H1 (cell line): ENCODE measurements around the gene NEGR1. TPM values are rescaled to one million over a fixed set of nuclear protein-coding genes. Genes with fewer than 3 reads are reported as not detected.

ENCODE experiments used
- CTCF ChIA-PET: fragments of 300-600 bp; sonication (Branson Sonifier 250); formaldehyde crosslinking; loops from one replicate; lab custom pipeline; 2021; ENCODE audit not compliant: partially characterized antibody; lab: Charles Lee
- POLR2A ChIA-PET: fragments of 300-600 bp; sonication (Branson Sonifier 250); formaldehyde crosslinking; loops from one replicate; lab custom pipeline; 2021; ENCODE audit warnings: inconsistent platforms; ENCODE audit not compliant: partially characterized antibody; lab: Charles Lee
- DNase-seq, 2 experiments: peaks; one replicate each; pipeline versions ENCODE4 v3.0.0 to v3.0.0-alpha.2; 2010 to 2022; ENCODE audit warnings: low spot score in 2 of 2, low read depth in 1 of 2, mixed read lengths in 1 of 2
- FAIRE-seq: peaks from 2 replicates; lab custom pipeline; 2011; peaks lifted over from hg19 to GRCh38; lab: Jason Lieb, UNC
- H2AFZ ChIP-seq: 2 replicates; pipeline ENCODE4 v1.8.1; 2012; ENCODE audit warnings: low read length, inconsistent platforms
- H2AK5ac ChIP-seq: 2 replicates; pipeline ENCODE4 v1.6.1; 2013; ENCODE audit warnings: low read depth, low read length
- H2BK120ac ChIP-seq: replicated peaks from 2 replicates; pipeline ENCODE3; 2013; ENCODE audit warnings: low read depth, low read length, inconsistent platforms
- H2BK12ac ChIP-seq: 2 replicates; pipeline ENCODE4 v1.6.1; 2013; ENCODE audit warnings: low read depth, low read length
- H2BK15ac ChIP-seq: 2 replicates; pipeline ENCODE4 v1.6.1; 2013; ENCODE audit warnings: low read length
- H2BK20ac ChIP-seq: 2 replicates; pipeline ENCODE4 v1.6.1; 2013; ENCODE audit warnings: low read length
- H2BK5ac ChIP-seq: 2 replicates; pipeline ENCODE4 v1.6.1; 2013; ENCODE audit warnings: low read depth, low read length
- H3K14ac ChIP-seq: 2 replicates; pipeline ENCODE4 v1.6.1; 2013; ENCODE audit warnings: inconsistent platforms; ENCODE audit not compliant: insufficient read length
- H3K18ac ChIP-seq: 2 replicates; pipeline ENCODE4 v1.6.1; 2013; ENCODE audit warnings: low read length; ENCODE audit errors: extremely low read depth
- H3K23ac ChIP-seq: 2 replicates; pipeline ENCODE4 v1.6.1; 2013; ENCODE audit warnings: inconsistent platforms; ENCODE audit not compliant: insufficient read length
- H3K23me2 ChIP-seq: 2 replicates; pipeline ENCODE4 v1.6.1; 2013; ENCODE audit warnings: low read depth, low read length
- H3K27ac ChIP-seq: 2 replicates; pipeline ENCODE4 v1.6.1; 2011; ENCODE audit warnings: low read depth, low read length, inconsistent platforms
- H3K27me3 ChIP-seq, 4 experiments: replicated peaks in 1 of 4; 1 replicate in 1 of 4; 2 replicates in 3 of 4; pipeline versions ENCODE4 v1.6.1 to v1.8.1; 2011 to 2013; ENCODE audit warnings: low read length in 3 of 4, mild to moderate bottlenecking in 3 of 4, inconsistent platforms in 2 of 4, mixed read lengths in 2 of 4, moderate library complexity in 1 of 4; ENCODE audit not compliant: control insufficient read depth in 3 of 4, insufficient read depth in 3 of 4; ENCODE audit errors: extremely low read depth in 1 of 4
- H3K36me3 ChIP-seq, 4 experiments: 2 replicates each; pipeline versions ENCODE4 v1.6.1 to v1.8.1; 2011 to 2013; ENCODE audit warnings: mild to moderate bottlenecking in 4 of 4, low read length in 3 of 4, moderate library complexity in 2 of 4, control low read depth in 1 of 4, inconsistent platforms in 1 of 4; ENCODE audit not compliant: insufficient read depth in 4 of 4, control insufficient read depth in 2 of 4
- H3K4ac ChIP-seq: replicated peaks from 2 replicates; pipeline ENCODE3; 2013; ENCODE audit warnings: low read length, low read depth, mixed read lengths, inconsistent platforms; ENCODE audit not compliant: insufficient read length
- H3K4me1 ChIP-seq, 4 experiments: replicated peaks in 1 of 4; 1 replicate in 1 of 4; 2 replicates in 3 of 4; pipeline versions ENCODE4 v1.6.1 to v1.8.1; 2011 to 2013; ENCODE audit warnings: low read length in 3 of 4, inconsistent platforms in 2 of 4, mixed read lengths in 1 of 4; ENCODE audit not compliant: insufficient read depth in 4 of 4, control insufficient read depth in 3 of 4
- H3K4me2 ChIP-seq, 2 experiments: 2 replicates each; pipeline versions ENCODE4 v1.6.1 to v1.8.1; 2011 to 2013; ENCODE audit warnings: low read depth in 2 of 2, low read length in 2 of 2, control low read depth in 1 of 2, inconsistent platforms in 1 of 2, mild to moderate bottlenecking in 1 of 2; ENCODE audit not compliant: insufficient read depth in 1 of 2
- H3K4me3 ChIP-seq, 4 experiments: fragments of 200-600, 300-600 bp in 1 of 4; sonication (generic), shearing (Covaris generic), sonication (Bioruptor Twin) in 1 of 4; 2 replicates each; pipeline versions ENCODE4 v1.5.1 to v1.8.1; 2011 to 2016; ENCODE audit warnings: low read length in 4 of 4, low read depth in 3 of 4, control low read depth in 2 of 4, inconsistent platforms in 2 of 4, mild to moderate bottlenecking in 2 of 4, mixed read lengths in 1 of 4, moderate library complexity in 1 of 4; ENCODE audit not compliant: insufficient read depth in 2 of 4; ENCODE audit errors: extremely low read depth in 1 of 4
- H3K56ac ChIP-seq: replicated peaks from 2 replicates; pipeline ENCODE3; 2013; ENCODE audit warnings: low read depth, mild to moderate bottlenecking, mixed read lengths, low read length, inconsistent platforms; ENCODE audit not compliant: insufficient read length
- H3K79me1 ChIP-seq: 2 replicates; pipeline ENCODE4 v1.6.1; 2013; ENCODE audit warnings: low read depth, low read length, control low read depth
- H3K79me2 ChIP-seq, 2 experiments: 2 replicates each; pipeline versions ENCODE4 v1.6.1 to v1.8.1; 2012 to 2013; ENCODE audit warnings: low read length in 2 of 2, mild to moderate bottlenecking in 2 of 2, inconsistent platforms in 1 of 2; ENCODE audit not compliant: insufficient read depth in 2 of 2, control insufficient read depth in 1 of 2
- H3K9ac ChIP-seq, 4 experiments: replicated peaks in 1 of 4; 1 replicate in 1 of 4; 2 replicates in 3 of 4; pipeline versions ENCODE4 v1.6.1 to v1.8.1; 2011 to 2013; ENCODE audit warnings: low read depth in 3 of 4, low read length in 3 of 4, control low read depth in 2 of 4, mild to moderate bottlenecking in 2 of 4, moderate library complexity in 2 of 4, inconsistent platforms in 1 of 4; ENCODE audit errors: extremely low read depth in 1 of 4
- H3K9me3 ChIP-seq, 2 experiments: 2 replicates each; pipeline versions ENCODE4 v1.6.1 to v1.8.1; 2012 to 2013; ENCODE audit warnings: mild to moderate bottlenecking in 2 of 2, moderate library complexity in 2 of 2, control low read depth in 1 of 2, inconsistent platforms in 1 of 2, low read depth in 1 of 2, low read length in 1 of 2, mixed read lengths in 1 of 2; ENCODE audit not compliant: insufficient read depth in 2 of 2
- H4K20me1 ChIP-seq, 2 experiments: replicated peaks in 1 of 2; 2 replicates each; pipeline versions ENCODE3 to v1.8.1; 2011 to 2013; ENCODE audit warnings: inconsistent platforms in 2 of 2, low read length in 2 of 2, mild to moderate bottlenecking in 1 of 2; ENCODE audit not compliant: insufficient read depth in 2 of 2, control insufficient read depth in 1 of 2
- H4K5ac ChIP-seq: 2 replicates; pipeline ENCODE4 v1.6.1; 2013; ENCODE audit warnings: low read length, low read depth, mixed read lengths, inconsistent platforms; ENCODE audit not compliant: insufficient read length
- H4K8ac ChIP-seq: 2 replicates; pipeline ENCODE4 v1.8.0; 2013; ENCODE audit warnings: mild to moderate bottlenecking, moderate library complexity, low read length, inconsistent platforms; ENCODE audit not compliant: insufficient read depth; ENCODE audit errors: extremely low read depth
- H4K91ac ChIP-seq: replicated peaks from 2 replicates; pipeline ENCODE3; 2013; ENCODE audit warnings: low read length, mixed read lengths, inconsistent platforms; ENCODE audit not compliant: insufficient read length
- POLR2A ChIP-seq, 2 experiments: IDR thresholded peaks; 1 replicate in 1 of 2; 2 replicates in 1 of 2; pipeline ENCODE4 v1.6.1; 2011; ENCODE audit warnings: low read depth in 2 of 2, low read length in 2 of 2, mild to moderate bottlenecking in 2 of 2; ENCODE audit errors: control extremely low read depth in 1 of 2
- SIX5 ChIP-seq: IDR thresholded peaks from 2 replicates; pipeline ENCODE4 v1.6.1; 2011; ENCODE audit warnings: mild to moderate bottlenecking, low read depth, low read length
- SUZ12 ChIP-seq: fragments of 200-600 bp; sonication (generic); IDR thresholded peaks from 2 replicates; pipeline ENCODE4 v1.6.1; 2012; ENCODE audit warnings: mild to moderate bottlenecking, inconsistent platforms, low read length, moderate library complexity, mixed read lengths
- TCF12 ChIP-seq: IDR thresholded peaks from 2 replicates; pipeline ENCODE4 v1.6.1; 2011; ENCODE audit warnings: low read depth, mild to moderate bottlenecking, low read length
- WGBS, 2 experiments: shearing (Covaris generic) in 1 of 2; methylation state at CpG; one replicate each; pipeline versions ENCODE4 v1.1.6 to v1.1.7; 2013 to 2015; ENCODE audit warnings: low lambda C conversion rate in 2 of 2, mixed read lengths in 2 of 2, inconsistent platforms in 1 of 2, low coverage in 1 of 2, missing lambda C conversion rate in 1 of 2; ENCODE audit not compliant: insufficient replicate concordance in 2 of 2, insufficient coverage in 1 of 2, insufficient read length in 1 of 2; ENCODE audit errors: extremely low coverage in 1 of 2, missing lambda C conversion rate in 1 of 2; 5-methylcytosine and 5-hydroxymethylcytosine counted together
- polyA plus RNA-seq, 7 experiments: library from polyadenylated mRNA; depleted of rRNA in 3 of 7; stranded (reverse) in 5 of 7; unstranded in 2 of 7; fragments of >200 nt in 5 of 7; fragments of 200-250 nt in 2 of 7; gene quantifications; 1 replicate in 5 of 7; 2 replicates in 1 of 7; 4 replicates in 1 of 7; pipeline versions ENCODE4 v1.2.1 to v1.2.3, GENCODE V29; 2011 to 2013; ENCODE audit warnings: missing spikeins in 2 of 7, mixed read lengths in 2 of 7
- total RNA-seq: library from RNA; stranded (reverse); fragmentation: NEBNext Ultra II Directional; extraction: Animal tissue kit (Norgen Biotek cat#: 25700); gene quantifications from 2 replicates; pipeline ENCODE4 v1.2.1, GENCODE V29; 2021

Gene NEGR1
- total and polyA plus RNA-seq, 2 of the 8 experiments (the other 6 are each of a cell fraction or from before 2014, with no cell fraction given): 0.71 to 1.3 TPM

- FAIRE-seq (no peak), DNase-seq (no peak)
- Histone ChIP-seq H2BK20ac (no peak overlapping the region), H3K18ac (no peak overlapping the region), H3K79me2 (no peaks in the 10 kb centered on the region), H3K23ac (no peak overlapping the region), H2BK120ac (no peak overlapping the region), H3K9ac (no peak overlapping the region), H3K4ac (no peak overlapping the region), H3K4me3 (no peak overlapping the region), H3K56ac (no peak overlapping the region), H3K4me2 (no peak overlapping the region), H3K79me1 (no peaks in the 10 kb centered on the region), H3K14ac (no peak overlapping the region), H3K36me3 (no peaks in the 10 kb centered on the region), H2AK5ac (no peak overlapping the region), H4K91ac (no peak overlapping the region), H3K27me3 (no peaks in the 10 kb centered on the region), H4K8ac (no peak overlapping the region), H2BK15ac (no peak overlapping the region), H3K27ac (no peak overlapping the region), H3K23me2 (no peaks in the 10 kb centered on the region), H3K4me1 (no peaks in the 10 kb centered on the region; a peak in 2 of 7 replicates), H2BK5ac (no peak overlapping the region), H4K5ac (no peak overlapping the region), H2AFZ (0 out of 2 replicates have a peak overlapping the region, but pooled peaks have one; percentile 22), H3K9me3 (no peaks in the 10 kb centered on the region; a peak in 1 of 4 replicates), H2BK12ac (no peak overlapping the region), H4K20me1 (no peaks in the 10 kb centered on the region)
- TF ChIP-seq SIX5: no peak
- TF ChIP-seq POLR2A (IDR thresholded peaks at IDR 0.05; ENCODE audit: control extremely low read depth in 1 of 2, low read depth in 2 of 2, low read length in 2 of 2): no peak
- TF ChIP-seq TCF12: no peak
- TF ChIP-seq SUZ12: no peak
- POLR2A ChIA-PET: no interaction called here
- CTCF ChIA-PET: interaction anchor here (0.9 to 1.2 kb wide), 2 partner anchors 16 to 176 kb away, joined by 3 read pairs; no protein-coding TSS in a partner anchor
- 89% methylated on average over 4 of the region's 4 CpGs; no CpG with 5 or more reads in 1 of the 2 experiments for WGBS, 2 experiments
Observed at GRCh38 chr1:71753746-71754145, 528.6 kb downstream of the NEGR1 start.
